Ascending aorta (tissue), 2 donors: Measurements from ENCODE around the gene SSH3. TPM values are rescaled to one million over a fixed set of nuclear protein-coding genes. Genes with fewer than 3 reads are reported as not detected.
"Not testable (repeated sequence)": the region's sequence is repeated elsewhere in the genome, so short reads cannot be mapped to it uniquely, and the experiment has no call there.

Experiments used
- DNase-seq, 2 donors: peaks; one replicate each; pipeline ENCODE4 v3.0.0-alpha.2; 2019; ENCODE audit warnings: low spot score in 2 of 2
- H3K27ac ChIP-seq, 2 donors: fragments of 200-600 bp; sonication (generic); one replicate each; pipeline ENCODE4 v1.5.1; 2016 to 2017; ENCODE audit warnings: mild to moderate bottlenecking in 1 of 2
- H3K27me3 ChIP-seq: fragments of 200-600 bp; sonication (generic); one replicate; pipeline ENCODE4 v1.5.1; 2017
- H3K36me3 ChIP-seq, 2 donors: fragments of 200-600 bp; sonication (generic); one replicate each; pipeline ENCODE4 v1.5.1; 2016
- H3K4me1 ChIP-seq, 2 donors: fragments of 200-600 bp; sonication (generic); one replicate each; pipeline ENCODE4 v1.5.1; 2016 to 2017; ENCODE audit warnings: mild to moderate bottlenecking in 1 of 2
- H3K4me3 ChIP-seq, 2 donors: fragments of 200-600 bp; sonication (generic); one replicate each; pipeline ENCODE4 v1.5.1; 2016 to 2017; ENCODE audit warnings: mild to moderate bottlenecking in 1 of 2
- H3K9me3 ChIP-seq, 2 donors: fragments of 200-600 bp; sonication (generic); one replicate each; pipeline ENCODE4 v1.5.1; 2016
- intact Hi-C: fragments of 100-400 bp; cut with DNase I; formaldehyde crosslinking; loops from one replicate; pipeline ENCODE4 v1.15.1; 2023
- total RNA-seq: library from RNA; depleted of rRNA; stranded (reverse); fragments of >200 nt; gene quantifications from one replicate; pipeline ENCODE4 v1.1.0, GENCODE V29; 2016
- TF ChIP-seq, protein P1 (sequence below), 3 experiments: fragments of 200-600 bp in 2 of 3; fragments of 450-650 bp in 1 of 3; sonication (generic) in 2 of 3; IDR thresholded peaks; one replicate each; pipeline ENCODE4 v1.5.1; 2016 to 2019; ENCODE audit warnings: antibody characterized with exemption in 3 of 3, mild to moderate bottlenecking in 1 of 3, moderate library complexity in 1 of 3

The SSH3 gene
- total RNA-seq, 1 donor from 2014 or later = 30.9 TPM

DNA sequence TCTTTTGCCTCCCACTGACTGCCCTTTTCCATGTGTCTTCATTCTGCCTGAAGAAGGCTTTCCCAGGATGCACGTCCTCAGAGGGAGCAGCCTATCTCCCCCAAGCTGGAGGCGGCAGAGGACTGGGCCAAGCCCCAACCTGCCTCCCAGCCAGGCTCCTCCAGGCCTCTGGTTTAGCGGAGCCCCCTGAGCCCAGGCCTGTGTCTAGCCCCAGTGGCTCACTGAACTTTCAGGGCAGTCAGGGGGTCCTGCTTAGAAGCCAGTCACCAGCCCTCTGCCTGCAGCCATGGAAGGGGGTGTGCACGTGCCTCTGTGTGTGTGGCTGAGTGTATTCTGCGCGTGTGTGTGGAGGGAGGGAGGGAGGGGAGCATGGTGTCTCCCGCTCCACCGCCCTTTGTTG lies 47.5 kb upstream of the SSH3 start:
- Histone ChIP-seq H3K27ac (no peak overlapping the region), H3K4me1 (no peaks in the 10 kb centered on the region), H3K9me3 (no peaks in the 10 kb centered on the region), H3K27me3 (no peaks in the 10 kb centered on the region), H3K4me3 (no peak overlapping the region), H3K36me3 (peaks cover 60 to 63% of the 10 kb centered on the region in 2 donors)
- DNase-seq = no peak
- intact Hi-C loops = no loop called here
- TF ChIP-seq, protein P1, sequence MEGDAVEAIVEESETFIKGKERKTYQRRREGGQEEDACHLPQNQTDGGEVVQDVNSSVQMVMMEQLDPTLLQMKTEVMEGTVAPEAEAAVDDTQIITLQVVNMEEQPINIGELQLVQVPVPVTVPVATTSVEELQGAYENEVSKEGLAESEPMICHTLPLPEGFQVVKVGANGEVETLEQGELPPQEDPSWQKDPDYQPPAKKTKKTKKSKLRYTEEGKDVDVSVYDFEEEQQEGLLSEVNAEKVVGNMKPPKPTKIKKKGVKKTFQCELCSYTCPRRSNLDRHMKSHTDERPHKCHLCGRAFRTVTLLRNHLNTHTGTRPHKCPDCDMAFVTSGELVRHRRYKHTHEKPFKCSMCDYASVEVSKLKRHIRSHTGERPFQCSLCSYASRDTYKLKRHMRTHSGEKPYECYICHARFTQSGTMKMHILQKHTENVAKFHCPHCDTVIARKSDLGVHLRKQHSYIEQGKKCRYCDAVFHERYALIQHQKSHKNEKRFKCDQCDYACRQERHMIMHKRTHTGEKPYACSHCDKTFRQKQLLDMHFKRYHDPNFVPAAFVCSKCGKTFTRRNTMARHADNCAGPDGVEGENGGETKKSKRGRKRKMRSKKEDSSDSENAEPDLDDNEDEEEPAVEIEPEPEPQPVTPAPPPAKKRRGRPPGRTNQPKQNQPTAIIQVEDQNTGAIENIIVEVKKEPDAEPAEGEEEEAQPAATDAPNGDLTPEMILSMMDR (IDR thresholded peaks at IDR 0.05) = no peak

DNA sequence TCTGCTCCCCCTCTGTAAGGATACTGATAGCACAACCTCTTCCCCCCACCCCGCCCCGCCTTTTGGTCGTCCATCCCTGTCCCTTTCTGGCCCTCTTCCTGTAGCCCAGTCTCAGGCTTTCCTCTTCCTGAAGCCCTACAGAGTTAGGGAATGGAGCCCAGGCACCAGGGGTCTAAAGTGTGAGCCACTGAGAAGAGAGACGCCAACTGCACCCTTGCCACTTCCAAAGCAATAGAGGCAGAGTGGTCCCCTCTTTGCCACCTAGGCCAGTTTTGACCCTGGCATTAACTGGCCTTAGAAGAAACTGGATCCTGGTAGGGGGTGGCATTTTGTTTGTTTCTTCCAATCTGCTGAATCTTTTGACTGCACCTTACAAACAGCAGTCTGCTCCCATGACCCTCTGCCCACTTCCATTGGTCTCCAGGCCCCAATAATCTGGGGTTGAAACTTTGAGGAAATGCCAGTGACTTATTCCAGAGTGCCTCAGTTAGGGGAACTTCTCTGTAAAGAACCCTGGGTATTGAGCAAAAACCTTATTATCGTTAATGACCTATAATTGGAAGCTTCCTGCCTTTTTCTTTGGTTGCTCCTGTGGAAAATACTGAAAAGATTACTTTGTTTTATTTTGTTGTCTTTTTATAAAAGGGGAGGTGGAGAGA lies 46.7 kb upstream of the SSH3 start:
- H3K9me3 ChIP-seq = no peaks in the 10 kb centered on the region
- intact Hi-C loops = no loop called here
- H3K4me3 ChIP-seq = no peak overlapping the region
- H3K27ac ChIP-seq = no peak overlapping the region
- TF ChIP-seq, protein P1 (IDR thresholded peaks at IDR 0.05) = no peak
- H3K4me1 ChIP-seq = no peaks in the 10 kb centered on the region
- no peak for DNase-seq
- H3K36me3 ChIP-seq = peaks cover 52 to 56% of the 10 kb centered on the region in 2 donors
- no peaks in the 10 kb centered on the region for H3K27me3 ChIP-seq

DNA sequence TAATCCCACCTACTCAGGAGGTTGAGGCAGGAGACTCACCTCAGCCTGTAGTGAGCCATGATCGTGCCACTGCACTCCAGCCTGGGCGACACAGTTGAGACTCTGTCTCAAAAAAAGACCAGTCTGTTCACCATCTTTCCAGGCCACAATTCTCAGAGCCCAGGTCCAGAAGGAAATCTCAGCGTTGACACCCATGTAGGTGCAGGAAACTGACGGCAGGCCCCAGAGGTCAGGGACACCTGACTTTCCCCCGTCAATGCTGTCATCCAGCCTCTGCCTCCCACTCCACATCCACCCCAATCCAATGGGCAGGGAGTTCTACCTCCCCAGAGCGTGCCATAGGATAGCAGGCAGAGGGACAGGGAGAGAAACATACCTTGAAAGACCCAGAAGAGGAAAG lies 42.9 kb upstream of the SSH3 start:
- peak in 1 of 2 donors; percentile 5 for DNase-seq
- Histone ChIP-seq H3K27me3 (no peaks in the 10 kb centered on the region), H3K9me3 (no peaks in the 10 kb centered on the region), H3K4me1 (peaks cover 7 to 10% of the 10 kb centered on the region in 2 donors), H3K36me3 (peaks cover 17 to 18% of the 10 kb centered on the region in 2 donors), H3K4me3 (no peak overlapping the region), H3K27ac (no peak overlapping the region)
- intact Hi-C loops = no loop called here
- TF ChIP-seq, protein P1 (IDR thresholded peaks at IDR 0.05) = no peak

DNA sequence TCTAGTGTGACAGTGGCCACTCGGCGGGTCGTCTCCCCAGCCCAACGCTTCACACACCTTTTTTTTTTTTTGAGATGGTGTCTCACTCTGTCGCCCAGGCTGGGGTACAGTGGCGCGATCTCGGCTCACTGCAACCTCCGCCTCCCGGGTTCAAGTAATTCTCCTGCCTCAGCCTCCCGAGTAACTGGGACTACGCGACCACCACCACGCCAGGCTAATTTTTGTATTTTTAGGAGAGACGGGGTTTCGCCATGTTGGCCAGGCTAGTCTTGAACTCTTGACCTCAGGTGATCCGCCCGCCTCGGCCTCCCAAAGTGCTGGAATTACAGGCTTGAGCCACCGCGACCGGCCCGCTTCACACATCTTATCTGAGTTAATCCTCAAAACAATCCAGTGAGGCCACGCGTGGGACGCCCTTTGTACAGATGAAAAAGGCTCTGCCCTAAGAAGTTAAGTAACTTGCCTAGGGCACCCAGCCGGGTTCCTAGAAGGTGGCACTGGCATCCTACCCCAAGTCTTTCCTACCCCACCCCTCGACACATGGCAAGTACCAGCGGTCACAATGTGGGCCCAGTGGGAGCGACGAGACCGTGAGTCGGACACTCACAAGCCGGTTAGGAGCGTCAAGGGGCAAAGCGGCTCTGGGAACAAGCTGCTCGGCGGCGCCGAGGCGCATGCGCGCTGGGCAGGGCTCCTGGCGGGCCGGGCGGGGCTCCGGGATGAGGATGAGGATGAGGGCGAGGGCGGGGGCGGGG lies 42.3 kb upstream of the SSH3 start:
- peak overlapping the region in 1 of 2 donors; percentile 17 for H3K27ac ChIP-seq
- DNase-seq = peak; percentile 7 to 84
- intact Hi-C loops, H3K27me3 ChIP-seq, H3K9me3 ChIP-seq: not testable (repeated sequence)
- peaks cover 11 to 12% of the 10 kb centered on the region in 2 donors for H3K36me3 ChIP-seq
- H3K4me1 ChIP-seq = peaks cover 7 to 12% of the 10 kb centered on the region in 2 donors
- peak overlapping the region; percentile 20 to 60 for H3K4me3 ChIP-seq

DNA sequence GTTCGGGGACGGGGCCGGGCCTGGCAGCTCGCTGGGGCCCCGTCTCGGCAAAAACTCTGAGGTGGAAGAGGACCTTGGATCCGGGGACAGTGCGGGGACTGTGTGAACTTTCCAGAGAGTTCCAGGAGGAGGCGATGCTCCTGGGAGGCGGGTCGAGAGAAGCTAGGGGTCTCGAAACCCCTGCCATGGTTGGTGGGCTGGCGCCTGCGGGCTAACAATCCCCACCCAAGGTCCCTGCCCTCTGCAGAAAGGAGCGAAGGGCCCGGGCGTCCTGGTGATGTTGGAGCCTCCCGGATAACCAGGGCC lies 41.7 kb upstream of the SSH3 start:
- Histone ChIP-seq H3K27me3 (no peaks in the 10 kb centered on the region), H3K36me3 (peaks cover 6 to 8% of the 10 kb centered on the region in 2 donors), H3K4me3 (peak overlapping the region; percentile 20 to 60), H3K27ac (peak overlapping the region in 1 of 2 donors; percentile 17), H3K9me3 (no peaks in the 10 kb centered on the region), H3K4me1 (peaks cover 7 to 12% of the 10 kb centered on the region in 2 donors)
- intact Hi-C loops = no loop called here
- TF ChIP-seq, protein P1 (IDR thresholded peaks at IDR 0.05) = peak in 1 of 3 experiments; percentile 18
- peak in 1 of 2 donors; percentile 4 for DNase-seq
